ENCODE measurements around the gene RPS6KA4. TPM values are rescaled to one million over a fixed set of nuclear protein-coding genes. Genes with fewer than 3 reads are reported as not detected.

RPS6KA4 gene
- total RNA-seq, 6 donors from 2014 or later = 16.3 to 93.2 (median 46.7) TPM

- 45 to 48% methylated on average over 2 of the region's 2 CpGs for whole genome bisulfite sequencing, 2 donors
- Histone ChIP-seq H3K27ac (no peak overlapping the region), H3K9me3 (no peaks in the 10 kb centered on the region), H3K27me3 (no peaks in the 10 kb centered on the region), H3K36me3 (no peaks in the 10 kb centered on the region), H3K4me3 (no peak overlapping the region), H3K4me1 (peaks cover 0 to 15% (median 6%) of the 10 kb centered on the region in 4 donors)
- TF ChIP-seq EP300 (IDR thresholded peaks at IDR 0.05) = no peak
- no peak for TF ChIP-seq CTCF (IDR thresholded peaks at IDR 0.05)
- no peak for TF ChIP-seq POLR2AphosphoS5 (IDR thresholded peaks at IDR 0.05)
- TF ChIP-seq POLR2A (IDR thresholded peaks at IDR 0.05) = no peak
- ATAC-seq (ENCODE audit: low FRiP score in 2 of 2) (no peak), DNase-seq (no peak)
Measured at GRCh38 chr11:64383580-64383979, 24.6 kb downstream of the RPS6KA4 start.

- H3K9me3 ChIP-seq = no peaks in the 10 kb centered on the region
- no peak for TF ChIP-seq CTCF (IDR thresholded peaks at IDR 0.05)
- no peak for TF ChIP-seq EP300 (IDR thresholded peaks at IDR 0.05)
- TF ChIP-seq POLR2AphosphoS5 (IDR thresholded peaks at IDR 0.05) = no peak
- TF ChIP-seq POLR2A (IDR thresholded peaks at IDR 0.05) = no peak
- peak; percentile 34 to 71 for DNase-seq
- no peak overlapping the region for H3K4me3 ChIP-seq
- 46 to 63% methylated on average over 5 to 17 of the region's 17 CpGs for WGBS, 2 donors
- peaks cover 0 to 15% (median 6%) of the 10 kb centered on the region in 4 donors for H3K4me1 ChIP-seq
- H3K27ac ChIP-seq = no peak overlapping the region
- ATAC-seq (ENCODE audit: low FRiP score in 2 of 2) = no peak
- H3K36me3 ChIP-seq = no peaks in the 10 kb centered on the region
- no peaks in the 10 kb centered on the region for H3K27me3 ChIP-seq
Measured at GRCh38 chr11:64384028-64384737, 25.2 kb downstream of the RPS6KA4 start.

DNA sequence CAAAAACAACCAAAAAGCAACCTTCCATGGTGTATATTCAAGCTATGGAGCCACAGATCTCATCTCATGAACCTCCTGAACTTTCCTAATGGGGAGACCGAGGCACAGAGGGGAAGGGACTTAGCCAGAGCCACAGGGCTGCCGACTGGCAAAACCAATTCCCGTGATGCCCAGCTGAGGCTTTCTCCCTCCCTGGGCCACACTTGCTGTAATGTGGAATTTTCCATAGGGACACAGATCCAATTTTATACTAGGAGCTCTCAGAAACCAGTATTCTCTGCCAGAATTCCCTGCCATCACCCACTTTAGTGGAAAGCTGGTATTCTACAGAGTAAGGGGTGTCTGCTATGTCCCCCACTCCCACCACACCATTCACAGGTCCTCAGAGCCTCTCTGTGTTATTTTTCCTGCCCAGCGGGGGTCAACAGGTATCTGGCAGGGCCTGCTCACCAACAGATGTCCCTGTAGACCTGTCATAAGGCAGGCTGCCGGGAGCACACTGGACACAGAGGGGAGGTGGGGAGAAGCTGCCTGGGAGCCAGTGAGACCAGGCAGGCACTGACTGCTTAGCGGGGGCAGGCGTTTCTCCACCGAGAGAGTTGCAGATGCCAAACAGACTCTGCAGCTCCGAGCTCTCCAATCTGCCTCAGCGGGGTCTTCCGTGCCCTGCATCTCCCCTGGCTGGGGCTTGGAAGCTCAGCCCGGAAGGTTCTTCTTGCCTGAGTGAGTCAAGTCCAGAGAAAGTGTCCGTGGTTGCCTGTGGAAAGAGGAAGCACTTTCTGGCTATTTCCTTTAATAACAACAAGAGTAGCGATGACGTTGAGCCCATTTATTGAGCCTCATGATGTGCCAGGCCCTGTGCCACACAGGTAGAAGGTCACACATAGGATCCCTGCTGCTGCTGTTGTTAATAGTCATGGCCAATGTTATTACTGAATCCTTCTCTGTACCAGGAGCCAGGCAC is 26.3 kb downstream of the RPS6KA4 start:
- no peak overlapping the region for H3K27ac ChIP-seq
- H3K4me1 ChIP-seq = peaks cover 0 to 15% (median 6%) of the 10 kb centered on the region in 4 donors
- no peaks in the 10 kb centered on the region for H3K36me3 ChIP-seq
- no peaks in the 10 kb centered on the region for H3K9me3 ChIP-seq
- ATAC-seq (ENCODE audit: low FRiP score in 2 of 2) (peak in 1 of 2 donors; percentile 44), DNase-seq (peak in 1 of 2 donors; percentile 36)
- no peak overlapping the region for H3K4me3 ChIP-seq
- H3K27me3 ChIP-seq = no peaks in the 10 kb centered on the region
- TF ChIP-seq POLR2AphosphoS5 (IDR thresholded peaks at IDR 0.05) (no peak), CTCF (IDR thresholded peaks at IDR 0.05) (no peak), EP300 (IDR thresholded peaks at IDR 0.05) (no peak), POLR2A (IDR thresholded peaks at IDR 0.05) (no peak)
- 51 to 69% methylated on average over 12 to 14 of the region's 15 CpGs for WGBS, 2 donors

GRCh38 chr11:64385945-64386704 is 27.2 kb downstream of the RPS6KA4 start:
- Histone ChIP-seq H3K36me3 (no peaks in the 10 kb centered on the region), H3K9me3 (no peaks in the 10 kb centered on the region), H3K27ac (no peak overlapping the region), H3K4me1 (peaks cover 0 to 15% (median 6%) of the 10 kb centered on the region in 4 donors), H3K4me3 (no peak overlapping the region), H3K27me3 (no peaks in the 10 kb centered on the region)
- 82 to 84% methylated on average over 11 of the region's 11 CpGs for WGBS, 2 donors
- DNase-seq = peak in 1 of 2 donors; percentile 36
- no peak for TF ChIP-seq POLR2A (IDR thresholded peaks at IDR 0.05)
- no peak for TF ChIP-seq EP300 (IDR thresholded peaks at IDR 0.05)
- no peak for TF ChIP-seq CTCF (IDR thresholded peaks at IDR 0.05)
- TF ChIP-seq POLR2AphosphoS5 (IDR thresholded peaks at IDR 0.05) = no peak
- ATAC-seq (ENCODE audit: low FRiP score in 2 of 2) = no peak
